PFSK-1 (cell line): Measurements from ENCODE around the gene SLC50A1.

Experiments used
- POLR2AphosphoS5 ChIP-seq: IDR thresholded peaks from 2 replicates; pipeline ENCODE4 v1.6.1; 2012; ENCODE audit warnings: low read depth, mild to moderate bottlenecking, control low read depth, low read length, moderate library complexity
- REST ChIP-seq, 2 experiments: IDR thresholded peaks; 2 replicates each; pipeline versions ENCODE4 v1.6.1 to v1.8.0; 2011 to 2012; ENCODE audit warnings: low read depth in 2 of 2, low read length in 2 of 2, control low read depth in 1 of 2, inconsistent platforms in 1 of 2, mild to moderate bottlenecking in 1 of 2, moderate library complexity in 1 of 2; ENCODE audit not compliant: insufficient read depth in 1 of 2
- TAF1 ChIP-seq: IDR thresholded peaks from 2 replicates; pipeline ENCODE4 v1.6.1; 2012; ENCODE audit warnings: low read length, control low read depth, borderline replicate concordance; ENCODE audit not compliant: insufficient read depth

- no peak for TF ChIP-seq TAF1
- no peak for TF ChIP-seq REST (IDR thresholded peaks at IDR 0.05; ENCODE audit: insufficient read depth in 1 of 2, low read depth in 2 of 2, low read length in 2 of 2)
- TF ChIP-seq POLR2AphosphoS5: no peak
Measured at GRCh38 chr1:155185783-155186066, 50.1 kb downstream of the SLC50A1 start.
